ENCODE measurements around the gene SRD5A1. TPM values are rescaled to one million over a fixed set of nuclear protein-coding genes. Genes with fewer than 3 reads are reported as not detected.

The SRD5A1 gene
- total RNA-seq, 4 donors from 2014 or later = 2.2 to 5.6 (median 3.4) TPM

- Histone ChIP-seq H3K27me3 (no peaks in the 10 kb centered on the region), H3K36me3 (peaks cover 0 to 21% of the 10 kb centered on the region in 2 donors), H3K4me1 (no peaks in the 10 kb centered on the region), H3K4me3 (no peak overlapping the region), H3K27ac (no peak overlapping the region), H3K9me3 (no peaks in the 10 kb centered on the region)
- TF ChIP-seq POLR2A (IDR thresholded peaks at IDR 0.05) = no peak
- no peak for TF ChIP-seq CTCF (IDR thresholded peaks at IDR 0.05)
- no peak for TF ChIP-seq POLR2AphosphoS5 (IDR thresholded peaks at IDR 0.05)
- no peak for TF ChIP-seq EP300 (IDR thresholded peaks at IDR 0.05)
- no peak for ATAC-seq
- no CpG with 5 or more reads among the region's 10 CpGs for WGBS, 2 donors (ENCODE audit: low coverage in 1 of 2)
Measured at GRCh38 chr5:6649186-6649585, 15.9 kb downstream of the SRD5A1 start.

- TF ChIP-seq POLR2AphosphoS5 (IDR thresholded peaks at IDR 0.05) (no peak), POLR2A (IDR thresholded peaks at IDR 0.05) (no peak), EP300 (IDR thresholded peaks at IDR 0.05) (no peak), CTCF (IDR thresholded peaks at IDR 0.05) (no peak)
- no peaks in the 10 kb centered on the region for H3K4me1 ChIP-seq
Measured at GRCh38 chr5:6649681-6650080, 16.4 kb downstream of the SRD5A1 start.

GRCh38 chr5:6652025-6652424, 18.8 kb downstream of the SRD5A1 start:
- Histone ChIP-seq H3K9me3 (peaks cover 0 to 14% (median 0%) of the 10 kb centered on the region in 3 donors), H3K4me3 (no peak overlapping the region), H3K27ac (no peak overlapping the region), H3K36me3 (peaks cover 0 to 39% of the 10 kb centered on the region in 2 donors), H3K4me1 (no peaks in the 10 kb centered on the region), H3K27me3 (no peaks in the 10 kb centered on the region)
- ATAC-seq = no peak
- TF ChIP-seq POLR2AphosphoS5 (IDR thresholded peaks at IDR 0.05) = no peak
- WGBS, 2 donors (ENCODE audit: low coverage in 1 of 2) = 59 to 94% methylated on average over 2 to 4 of the region's 6 CpGs

More at GRCh38 chr5:6649681-6650080, 16.4 kb downstream of the SRD5A1 start:
- Histone ChIP-seq H3K9me3 (no peaks in the 10 kb centered on the region), H3K27ac (no peak overlapping the region), H3K4me3 (no peak overlapping the region), H3K36me3 (peaks cover 0 to 24% of the 10 kb centered on the region in 2 donors), H3K27me3 (no peaks in the 10 kb centered on the region)
- no peak for ATAC-seq
- WGBS, 2 donors (ENCODE audit: low coverage in 1 of 2) = 92 to 93% methylated on average over 4 to 6 of the region's 9 CpGs

- Histone ChIP-seq H3K27ac (no peak overlapping the region), H3K36me3 (peaks cover 0 to 71% of the 10 kb centered on the region in 2 donors), H3K27me3 (no peaks in the 10 kb centered on the region), H3K9me3 (peaks cover 0 to 14% (median 0%) of the 10 kb centered on the region in 3 donors), H3K4me1 (no peaks in the 10 kb centered on the region), H3K4me3 (no peak overlapping the region)
- TF ChIP-seq EP300 (IDR thresholded peaks at IDR 0.05) (no peak), POLR2AphosphoS5 (IDR thresholded peaks at IDR 0.05) (no peak), POLR2A (IDR thresholded peaks at IDR 0.05) (no peak), CTCF (IDR thresholded peaks at IDR 0.05) (no peak)
- no peak for ATAC-seq
- WGBS, 2 donors (ENCODE audit: low coverage in 1 of 2) = 96 to 100% methylated on average over 7 to 8 of the region's 8 CpGs
Measured at GRCh38 chr5:6655432-6655831, 22.2 kb downstream of the SRD5A1 start.

GRCh38 chr5:6656680-6657079, 23.4 kb downstream of the SRD5A1 start:
- Histone ChIP-seq H3K27me3 (no peaks in the 10 kb centered on the region), H3K36me3 (peaks cover 0 to 74% of the 10 kb centered on the region in 2 donors), H3K4me3 (no peak overlapping the region), H3K9me3 (peaks cover 0 to 14% (median 0%) of the 10 kb centered on the region in 3 donors), H3K4me1 (no peaks in the 10 kb centered on the region), H3K27ac (no peak overlapping the region)
- TF ChIP-seq POLR2AphosphoS5 (IDR thresholded peaks at IDR 0.05) (no peak), CTCF (IDR thresholded peaks at IDR 0.05) (no peak), POLR2A (IDR thresholded peaks at IDR 0.05) (no peak), EP300 (IDR thresholded peaks at IDR 0.05) (no peak)
- ATAC-seq = no peak
- WGBS, 2 donors (ENCODE audit: low coverage in 1 of 2) = 90 to 100% methylated on average over 3 to 4 of the region's 5 CpGs

All from gastroesophageal sphincter (tissue), 4 donors.